ENCODE data around the gene AIF1L.

AIF1L gene

DNA sequence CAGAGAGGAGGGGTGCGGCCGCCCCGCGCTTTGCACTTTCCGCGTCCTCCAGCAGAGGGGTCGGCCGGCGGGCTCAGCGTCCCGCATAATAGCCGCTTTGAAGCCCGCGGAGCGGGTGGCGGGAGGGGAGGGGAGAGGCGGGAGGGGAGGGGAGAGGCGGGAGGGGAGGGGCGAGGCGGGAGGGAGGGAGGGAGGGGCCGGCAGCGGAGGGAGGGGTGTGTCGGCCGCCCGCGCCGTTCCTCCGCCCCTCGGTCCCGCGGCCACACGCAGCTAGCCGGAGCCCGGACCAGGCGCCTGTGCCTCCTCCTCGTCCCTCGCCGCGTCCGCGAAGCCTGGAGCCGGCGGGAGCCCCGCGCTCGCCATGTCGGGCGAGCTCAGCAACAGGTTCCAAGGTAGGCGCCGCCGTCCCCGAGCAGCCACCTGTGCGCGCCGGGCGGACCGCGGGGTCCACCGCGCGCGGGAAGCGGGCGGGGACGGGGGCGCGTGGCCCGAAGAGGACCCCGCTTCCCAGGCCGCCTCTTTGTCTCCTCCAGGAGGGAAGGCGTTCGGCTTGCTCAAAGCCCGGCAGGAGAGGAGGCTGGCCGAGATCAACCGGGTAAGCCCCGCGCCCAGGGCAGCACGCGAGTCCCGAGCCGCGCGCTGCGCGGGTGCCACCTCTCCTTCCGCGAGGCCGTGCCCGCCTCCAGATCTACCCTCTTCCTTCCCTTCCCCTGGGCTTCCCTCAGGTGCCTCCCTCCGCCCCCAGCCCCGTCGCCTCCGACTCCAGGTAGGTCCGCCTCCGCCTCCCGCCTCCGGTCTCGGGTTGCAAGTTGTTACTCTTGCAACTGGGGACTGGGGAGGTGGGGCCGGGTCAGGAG lies at the start of gene AIF1L:
TSS of gene AIF1L (plus strand) at position 263 of the 857 bp plus-strand sequence. CDS start at position 362, 99 bp downstream.
- DNase-seq, result peak; percentile 37

DNA sequence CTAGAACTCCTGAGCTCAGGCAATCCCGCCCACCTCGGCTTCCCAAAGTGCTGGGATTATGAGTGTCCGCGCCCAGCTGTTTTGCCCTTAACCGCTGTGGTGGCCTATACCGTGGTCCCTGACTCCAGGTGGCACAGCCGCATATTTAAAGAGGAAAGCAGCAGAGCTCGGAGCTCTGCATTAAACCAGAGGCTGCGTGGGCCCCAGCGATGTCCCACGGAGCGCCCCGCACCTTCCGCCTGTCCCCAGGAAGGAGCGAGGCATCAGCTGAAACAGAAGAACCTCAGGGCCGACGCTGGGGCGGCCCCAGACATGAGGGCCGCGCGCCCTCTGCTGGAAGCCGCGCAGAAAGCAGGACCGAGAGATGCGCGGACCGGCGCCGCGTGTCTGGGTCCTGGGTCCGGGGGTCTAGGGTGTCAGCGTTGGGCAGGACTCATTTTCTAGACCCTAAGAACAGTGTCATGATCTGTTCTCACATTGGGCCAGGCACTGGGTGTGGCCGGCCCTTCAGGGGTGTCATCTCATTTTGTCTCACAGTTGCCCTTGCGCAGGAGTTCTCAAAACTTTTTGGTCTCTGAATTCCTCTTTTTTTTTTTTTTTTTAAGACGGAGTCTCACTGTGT lies 49.6 kb upstream of the AIF1L start:
- DNase-seq, result peak; percentile 18

DNA sequence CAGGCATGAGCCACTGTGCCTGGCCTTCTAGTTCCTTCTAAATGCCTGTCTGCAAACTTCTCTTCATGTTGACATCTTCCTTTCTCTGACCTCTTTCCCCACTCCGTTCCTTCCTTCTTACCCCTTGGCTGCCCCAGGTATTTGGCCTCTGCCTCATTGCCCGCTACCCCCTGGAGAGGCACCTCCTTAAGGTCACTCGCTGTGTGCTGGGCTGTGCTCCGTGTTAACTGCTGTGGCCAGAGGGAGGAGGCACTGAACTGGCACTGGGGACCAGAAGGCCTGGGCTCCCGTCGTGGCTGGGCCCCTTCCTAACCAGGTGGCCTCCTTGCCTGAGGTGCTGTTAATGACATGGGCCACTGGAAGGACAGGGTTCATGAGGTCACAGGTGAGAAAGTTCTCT lies 48.0 kb upstream of the AIF1L start:
- no peak for DNase-seq

DNA sequence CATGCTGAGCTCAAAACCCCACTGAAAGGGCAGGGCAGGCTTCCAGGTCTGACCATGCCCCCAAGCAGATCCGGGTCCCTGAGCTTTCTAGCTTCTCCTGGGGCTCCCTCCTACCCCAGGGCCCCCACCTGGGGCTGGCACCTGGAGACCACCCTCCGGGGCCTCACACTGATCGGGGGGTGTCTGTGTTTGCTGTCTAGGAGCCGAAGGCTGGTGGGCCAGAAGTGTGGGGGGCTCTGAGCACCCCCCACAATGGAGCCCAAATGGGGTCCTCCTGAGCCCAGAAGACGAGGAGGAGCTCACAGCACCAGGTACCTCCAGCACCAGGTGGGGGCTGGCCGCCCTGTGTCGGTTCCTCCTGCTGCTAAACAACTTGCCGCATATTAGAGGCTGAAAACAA lies 47.5 kb upstream of the AIF1L start:
- DNase-seq, result no peak

DNA sequence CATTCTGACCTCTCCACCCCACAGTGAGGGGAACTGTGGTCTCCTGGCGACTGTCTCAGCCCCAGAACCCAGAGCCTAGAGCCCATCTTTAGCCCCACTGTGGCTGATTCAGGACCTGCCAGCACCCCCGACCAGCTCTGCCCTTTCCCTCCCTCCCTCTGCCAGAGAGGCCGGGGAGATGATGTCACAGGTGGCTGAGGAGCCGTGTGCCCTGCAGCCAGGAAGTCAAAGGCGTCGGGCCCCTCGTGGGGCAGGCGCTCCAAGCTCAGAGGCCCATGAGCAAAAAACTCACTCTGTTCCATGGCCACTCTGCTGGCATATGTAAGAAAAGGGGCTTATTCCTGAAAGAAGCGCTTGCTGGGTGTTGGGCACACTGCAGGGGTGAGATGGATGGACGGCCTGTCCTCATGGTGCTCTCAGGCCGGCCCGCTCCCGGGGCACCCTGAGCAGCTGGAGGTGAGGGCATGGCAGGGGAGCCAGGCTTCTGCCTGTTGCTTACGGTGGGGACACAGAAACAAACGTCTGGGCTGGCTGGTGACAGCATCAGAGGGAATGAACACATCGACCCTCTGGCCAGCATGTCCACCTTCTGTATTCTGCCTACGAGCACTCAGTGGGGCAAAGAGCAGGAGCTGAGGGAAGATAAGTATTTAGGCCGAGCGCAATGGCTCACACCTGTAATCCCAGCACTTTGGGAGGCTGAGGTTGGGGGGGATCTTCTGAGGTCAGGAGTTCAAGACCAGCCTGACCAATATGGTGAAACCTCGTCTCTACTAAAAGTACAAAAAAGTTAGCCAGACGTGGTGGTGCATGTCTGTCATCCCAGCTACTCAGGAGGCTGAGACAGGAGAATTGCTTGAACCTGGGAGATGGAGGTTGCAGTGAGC lies 46.3 kb upstream of the AIF1L start:
- no peak for DNase-seq

DNA sequence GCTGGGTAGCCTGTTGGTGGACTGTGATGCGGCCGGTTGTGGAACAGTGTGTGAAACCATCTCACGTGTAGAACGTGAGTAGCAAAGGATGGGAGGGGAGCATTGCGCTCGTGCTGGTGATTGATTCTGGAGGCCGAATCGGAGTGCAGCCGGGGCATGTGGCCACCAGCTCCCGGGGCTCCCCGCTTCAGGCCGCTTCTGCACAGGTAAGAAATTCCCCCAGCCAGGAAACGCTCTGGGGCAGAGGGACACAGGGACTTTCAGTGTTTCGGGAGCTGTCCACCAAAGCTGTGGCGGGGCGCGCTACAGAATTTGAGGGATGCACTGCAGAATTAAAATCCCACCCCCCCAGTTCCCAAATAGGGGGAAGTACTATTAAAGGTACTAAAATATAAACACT lies 45.5 kb upstream of the AIF1L start:
- no peak for DNase-seq

DNA sequence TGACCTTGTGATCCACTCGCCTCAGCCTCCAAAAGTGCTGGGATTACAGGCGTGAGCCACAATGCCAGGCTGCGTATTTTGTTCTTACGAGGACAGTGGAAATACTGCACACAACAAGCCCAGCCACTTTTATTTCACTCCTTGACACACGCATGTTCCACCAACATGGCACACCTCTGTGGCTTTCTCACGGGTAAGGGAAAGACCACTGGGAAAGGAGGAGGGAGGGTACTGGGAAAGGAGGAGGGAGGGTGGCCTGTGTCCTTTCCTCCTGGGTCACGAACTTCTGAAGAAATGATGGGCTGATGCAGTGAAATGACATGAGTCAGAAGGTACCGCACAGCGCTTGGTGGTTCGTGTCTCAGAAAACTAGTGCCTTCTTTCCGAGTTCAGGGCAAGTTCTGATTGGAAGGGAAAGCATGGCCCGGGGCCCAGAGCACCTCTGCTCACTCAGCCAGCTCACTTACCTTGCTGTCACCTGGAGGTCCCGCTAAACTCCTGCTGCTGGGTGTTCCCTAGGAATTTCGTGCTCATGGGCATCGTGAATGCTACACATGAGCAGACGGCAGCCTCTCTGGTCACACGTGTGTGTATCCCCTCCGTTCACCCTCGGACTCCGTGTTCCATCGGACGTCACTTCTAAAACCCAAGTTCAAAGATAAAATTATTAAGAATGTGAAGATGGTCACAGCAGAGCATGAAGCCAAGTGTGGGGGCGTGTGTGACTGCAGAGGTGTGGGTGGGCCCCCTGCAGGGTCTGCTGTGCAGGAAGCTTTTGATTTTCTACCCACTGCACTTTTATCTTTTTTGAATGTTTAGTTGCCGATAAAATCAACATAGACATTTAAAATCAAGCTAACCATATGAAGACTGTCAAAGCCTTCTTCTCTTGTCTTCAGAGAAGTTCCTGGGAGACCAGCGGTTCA lies 44.5 kb upstream of the AIF1L start:
- DNase-seq, result no peak

DNA sequence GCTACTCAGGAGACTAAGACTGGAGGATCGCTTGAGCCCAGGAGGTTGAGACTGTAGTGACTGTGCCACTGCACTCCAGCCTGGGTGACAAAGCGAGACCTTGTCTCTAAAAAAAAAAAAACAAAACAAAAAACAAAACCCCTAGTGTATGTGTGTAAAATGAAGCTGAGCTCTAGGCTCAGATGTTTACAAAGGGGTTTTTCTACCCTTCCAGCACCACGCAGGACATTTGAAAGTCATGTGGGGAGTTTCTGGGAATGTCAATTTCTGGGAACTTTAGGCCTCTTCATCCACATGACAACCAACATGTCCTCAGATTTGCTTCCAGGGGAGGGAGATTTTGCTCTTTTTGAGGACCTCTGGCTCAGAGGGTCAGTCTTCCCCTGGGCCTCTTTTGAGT lies 42.4 kb upstream of the AIF1L start:
- no peak for DNase-seq

DNA sequence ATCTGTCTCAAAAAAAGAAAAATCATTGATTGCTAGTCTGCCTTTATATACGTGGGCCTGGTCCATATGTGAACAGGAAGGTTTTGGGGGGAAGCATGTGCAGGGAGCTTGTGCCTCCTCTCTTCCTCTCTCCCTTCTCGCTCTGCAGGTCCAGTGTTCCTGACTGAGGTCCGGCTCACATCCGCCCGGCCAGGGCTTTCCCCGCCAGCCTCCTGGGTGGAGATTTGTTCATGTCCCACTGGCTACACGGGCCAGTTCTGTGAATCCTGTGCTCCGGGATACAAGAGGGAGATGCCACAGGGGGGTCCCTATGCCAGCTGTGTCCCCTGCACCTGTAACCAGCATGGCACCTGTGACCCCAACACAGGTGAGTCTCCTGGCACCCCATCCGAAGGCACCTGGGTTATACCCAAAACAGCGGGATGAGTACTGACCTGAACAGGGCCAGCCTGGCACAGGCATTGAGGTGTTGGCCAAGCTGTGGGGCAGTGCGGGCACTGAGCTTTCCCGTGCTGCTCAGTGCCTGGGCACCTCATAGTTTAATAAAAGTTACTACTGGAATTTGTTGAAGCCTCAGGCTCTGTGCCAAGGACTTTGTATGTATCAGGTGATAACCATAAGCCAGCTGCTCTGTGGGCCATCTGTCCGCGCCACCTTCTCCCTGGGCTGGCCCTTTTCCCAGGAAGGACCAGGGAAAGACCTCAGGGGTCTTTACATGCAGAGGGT lies 39.4 kb upstream of the AIF1L start:
- DNase-seq, result no peak

DNA sequence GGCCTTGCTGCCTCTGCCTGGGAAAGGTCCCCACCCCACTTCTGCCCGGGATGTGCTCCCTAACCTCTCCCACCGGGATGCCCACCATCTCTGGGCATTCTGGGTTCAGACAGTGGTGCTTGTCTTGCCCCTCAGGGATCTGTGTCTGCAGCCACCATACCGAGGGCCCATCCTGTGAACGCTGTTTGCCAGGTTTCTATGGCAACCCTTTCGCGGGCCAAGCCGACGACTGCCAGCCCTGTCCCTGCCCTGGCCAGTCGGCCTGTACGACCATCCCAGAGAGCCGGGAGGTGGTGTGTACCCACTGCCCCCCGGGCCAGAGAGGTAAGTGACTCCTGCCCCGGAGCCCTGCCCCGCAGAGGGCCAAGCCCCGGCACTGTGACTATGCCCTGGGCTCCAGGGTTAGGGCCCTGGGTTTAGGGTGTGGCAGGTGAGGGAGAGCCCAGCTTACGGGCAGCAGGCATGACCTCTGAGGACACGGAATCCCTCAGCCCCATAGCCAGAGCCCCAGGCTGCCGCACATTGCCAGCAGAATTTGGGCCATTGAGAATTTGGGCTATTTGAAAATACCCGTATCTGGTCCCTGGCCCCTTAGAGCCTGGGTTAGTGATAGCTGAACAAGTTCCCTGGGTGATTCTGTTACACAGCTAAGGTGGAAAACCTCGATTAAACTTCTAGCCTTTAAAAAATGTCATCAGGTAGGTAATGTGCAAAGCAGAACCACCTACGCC lies 35.3 kb upstream of the AIF1L start:
- no peak for DNase-seq

DNA sequence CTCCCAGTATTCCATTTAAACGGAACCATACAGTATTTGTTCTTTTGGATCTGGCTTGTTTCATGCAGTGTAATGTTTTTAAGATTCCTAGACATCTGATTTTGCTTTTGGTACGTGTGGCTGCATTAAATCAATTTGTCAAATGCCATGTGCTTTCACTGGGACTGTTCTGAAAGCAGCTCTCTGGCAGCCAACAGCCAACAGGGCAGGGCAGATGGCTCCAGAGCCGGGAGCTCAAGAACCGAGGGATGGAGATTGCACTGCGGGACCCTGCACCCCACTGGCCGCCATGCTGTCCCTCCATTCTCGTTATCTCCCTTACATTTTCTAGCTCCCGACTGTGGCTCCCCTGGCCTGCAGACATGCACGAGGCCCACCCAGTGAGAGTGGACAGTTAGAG lies 33.4 kb upstream of the AIF1L start:
- no peak for DNase-seq

DNA sequence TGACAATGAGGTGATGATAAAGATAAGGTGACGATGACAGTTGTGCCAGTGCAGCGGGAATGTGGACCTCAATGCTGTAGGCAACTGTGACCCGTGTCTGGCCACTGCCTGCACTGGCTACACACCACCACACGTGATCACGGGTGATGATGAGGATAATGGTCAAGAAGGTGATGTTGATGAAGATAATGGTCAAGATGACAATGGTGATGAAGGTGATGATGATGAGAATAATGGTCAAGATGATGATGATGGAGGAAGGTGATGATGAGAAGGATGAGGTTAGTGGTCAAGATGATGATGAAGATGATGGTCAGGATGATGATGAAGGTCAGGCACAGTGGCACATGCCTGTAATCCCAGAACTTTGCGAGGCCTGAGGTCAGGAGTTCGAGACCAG lies 30.7 kb upstream of the AIF1L start:
- no peak for DNase-seq

DNA sequence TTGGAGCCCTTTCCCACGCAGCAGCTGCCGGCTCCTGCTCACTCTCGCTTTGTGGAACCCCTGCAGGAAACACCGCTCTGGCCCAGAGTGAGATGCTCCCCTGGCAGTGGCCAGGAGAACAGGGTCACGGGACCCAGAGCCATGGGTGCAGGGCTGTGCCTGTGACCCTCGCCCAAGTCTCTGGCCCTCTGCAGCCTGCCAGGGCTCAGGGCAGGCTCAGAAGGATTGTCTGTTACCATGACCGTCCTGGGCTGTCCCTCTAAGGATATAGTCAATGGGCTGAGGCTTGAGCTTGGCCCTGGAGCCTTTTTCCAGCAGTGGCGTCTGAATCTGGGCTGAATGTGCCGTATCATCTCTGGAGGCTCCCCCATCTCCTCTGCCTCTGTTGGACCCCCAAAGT lies 28.7 kb upstream of the AIF1L start:
- no peak for DNase-seq

DNA sequence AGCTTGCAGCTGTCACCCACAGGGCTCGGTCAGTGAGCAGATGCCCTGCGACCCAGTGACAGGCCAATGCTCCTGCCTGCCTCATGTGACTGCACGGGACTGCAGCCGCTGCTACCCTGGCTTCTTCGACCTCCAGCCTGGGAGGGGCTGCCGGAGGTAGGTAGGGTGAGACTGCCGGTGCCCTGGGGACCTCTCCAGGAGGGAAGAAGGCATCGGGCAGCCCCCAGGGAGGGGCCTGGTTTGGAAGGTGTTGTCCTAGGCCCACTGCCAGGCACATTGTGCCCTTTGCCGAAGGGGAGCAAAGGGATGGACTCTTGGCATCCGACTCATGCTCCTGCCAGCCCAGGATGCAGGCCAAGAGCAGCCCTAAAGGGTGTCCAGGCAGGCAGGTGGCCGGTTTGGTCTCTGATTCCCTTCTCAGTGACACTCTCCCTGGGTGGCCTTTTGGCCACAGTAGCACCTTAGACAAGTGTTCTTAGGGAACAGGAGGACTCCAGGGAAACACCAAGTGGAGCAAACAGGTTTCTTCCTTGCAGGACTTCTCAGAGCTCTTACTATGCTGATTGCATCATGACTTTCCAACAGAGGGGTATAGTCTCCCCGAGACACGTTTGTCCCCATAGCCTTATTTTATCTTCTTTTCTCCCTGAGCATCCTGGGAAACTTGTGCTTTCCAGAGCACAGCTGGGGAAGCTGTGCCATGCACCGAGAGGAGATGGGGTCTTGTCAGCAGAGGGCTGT lies 28.1 kb upstream of the AIF1L start:
- no peak for DNase-seq

DNA sequence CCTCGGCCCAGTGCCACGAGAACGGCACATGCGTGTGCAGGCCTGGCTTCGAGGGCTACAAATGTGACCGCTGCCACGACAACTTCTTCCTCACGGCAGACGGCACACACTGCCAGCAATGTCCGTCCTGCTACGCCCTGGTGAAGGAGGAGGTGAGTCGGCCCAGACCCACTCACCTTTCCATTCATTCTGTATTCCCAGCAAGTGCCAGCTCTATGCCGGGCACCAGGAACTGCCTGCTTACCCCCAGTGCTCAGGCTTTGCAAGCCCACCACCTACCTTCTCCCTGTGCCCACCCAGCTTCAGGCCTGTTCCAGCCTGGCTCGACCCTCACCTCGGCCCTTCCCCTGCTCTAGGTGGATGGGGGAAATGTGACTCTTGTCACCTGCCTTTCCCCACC lies 26.6 kb upstream of the AIF1L start:
- DNase-seq, result no peak

DNA sequence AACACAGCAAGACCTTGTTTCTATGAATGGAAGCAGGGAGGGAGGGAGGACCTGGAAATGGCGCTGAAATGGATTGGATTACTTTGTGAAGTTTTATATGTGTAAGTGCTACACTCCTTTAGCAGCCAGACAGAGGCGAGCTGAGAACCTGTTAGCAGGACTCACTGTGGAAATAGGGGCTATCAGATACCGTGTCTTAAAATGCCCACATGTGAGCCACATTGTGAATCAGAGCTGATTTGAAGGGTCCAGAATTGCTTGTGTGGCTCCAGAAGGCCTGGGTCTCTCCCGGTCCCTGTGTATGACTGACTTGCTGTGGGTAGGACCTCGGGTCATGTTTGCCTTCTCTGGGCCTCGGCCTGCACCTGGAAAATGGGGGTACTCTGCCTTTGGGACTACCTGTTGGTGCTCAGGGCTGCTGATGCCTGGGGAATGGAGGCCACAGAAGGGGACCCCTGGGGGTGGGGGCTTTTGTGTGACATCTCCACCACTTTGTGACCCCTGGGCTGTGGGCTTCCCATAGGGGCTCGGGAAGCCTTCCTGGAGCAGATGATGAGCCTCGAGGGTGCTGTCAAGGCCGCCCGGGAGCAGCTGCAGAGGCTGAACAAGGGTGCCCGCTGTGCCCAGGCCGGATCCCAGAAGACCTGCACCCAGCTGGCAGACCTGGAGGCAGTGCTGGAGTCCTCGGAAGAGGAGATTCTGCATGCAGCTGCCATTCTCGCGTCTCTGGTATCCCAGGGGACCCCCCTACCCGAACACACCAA lies 24.0 kb upstream of the AIF1L start:
- DNase-seq, result no peak

DNA sequence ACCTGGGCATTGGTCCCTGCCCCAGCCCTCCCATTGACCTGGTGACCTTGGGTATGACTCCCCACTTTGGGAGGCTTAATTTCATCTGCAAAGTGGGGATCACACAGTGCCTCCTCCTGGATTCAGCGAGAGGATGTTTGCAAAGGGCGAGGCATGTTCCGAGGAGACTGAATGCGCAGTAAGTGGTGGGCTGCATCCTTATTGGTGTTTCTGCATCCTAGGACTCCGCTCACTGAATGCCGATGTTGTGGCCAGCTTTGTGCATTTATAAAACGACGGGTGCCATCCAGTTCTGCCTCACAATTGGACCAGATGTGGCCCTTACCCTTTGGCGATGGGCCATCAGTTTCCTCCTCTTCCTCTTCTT lies 23.5 kb upstream of the AIF1L start:
- no peak for DNase-seq

DNA sequence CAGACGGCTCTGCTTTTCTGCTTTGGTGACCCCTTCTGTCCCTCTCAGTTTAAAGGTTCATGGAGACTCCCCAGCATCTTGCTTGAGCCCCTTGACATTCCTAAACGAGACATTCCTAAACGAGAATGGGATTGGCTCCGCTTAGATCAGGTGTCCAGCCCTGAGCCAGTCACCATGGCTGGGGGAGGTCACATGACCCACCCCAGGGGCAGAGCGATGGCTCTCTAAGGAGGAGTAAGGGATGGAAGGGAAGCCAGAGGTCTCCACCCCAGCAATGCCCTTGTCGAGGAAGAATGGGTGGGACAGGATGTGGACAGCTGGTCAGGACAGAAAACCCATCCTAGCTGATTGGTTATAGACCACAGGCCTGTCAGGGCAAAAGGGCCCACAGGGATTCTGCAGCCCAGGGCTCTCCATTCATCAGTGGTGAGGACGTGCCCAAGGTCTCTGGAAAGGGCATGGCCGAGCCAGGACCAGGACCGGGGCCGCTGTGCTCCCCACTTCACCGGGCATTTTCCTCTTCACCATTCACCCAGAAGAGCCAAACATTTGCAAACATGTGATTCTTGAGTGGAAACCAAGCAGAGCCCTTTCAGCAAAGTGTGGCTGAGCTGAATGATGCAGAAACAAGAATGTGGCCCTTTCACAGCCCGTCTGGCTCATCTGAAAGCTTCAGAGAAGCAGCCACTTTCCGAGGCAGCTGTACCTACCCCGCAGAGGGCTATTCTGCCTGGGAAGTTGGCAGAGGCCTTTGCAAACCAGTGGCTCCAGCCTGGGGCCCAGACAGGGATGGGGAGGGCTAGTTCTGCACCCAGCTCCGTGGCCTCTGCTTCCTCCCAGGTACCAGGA lies 19.8 kb upstream of the AIF1L start:
- DNase-seq, result no peak

All from NCI-H748 treated with DMSO at 0.1 percent for 48 hours (cell line).